K562 (cell line): Measurements from ENCODE around the gene RABGAP1. TPM values are rescaled to one million over a fixed set of nuclear protein-coding genes. Genes with fewer than 3 reads are reported as not detected.

ENCODE experiments used
- ATAC-seq: fragments of 200-7000 bp; cut with Tn5 transposase; 3 replicates; pipeline ENCODE4 v1.9.1; 2020; ENCODE audit warnings: moderate library complexity
- BruUV-seq: library from RNA; stranded (reverse); fragments of 400-500 nt; replicated peaks from 2 replicates; lab custom pipeline; 2021; lab: Mats Ljungman, UMichigan
- CTCF ChIA-PET: fragments of 300-600 bp; formaldehyde crosslinking; extraction: SDS; loops from one replicate; lab custom pipeline; 2021; ENCODE audit warnings: low intra/inter-chr PET ratio; lab: Yijun Ruan, JAX
- POLR2A ChIA-PET: fragments of 300-600, 350-650 bp; sonication (Branson Sonifier 250); formaldehyde crosslinking; extraction: SDS; loops from one replicate; lab custom pipeline; 2021; ENCODE audit warnings: antibody characterized with exemption, inconsistent platforms; lab: Yijun Ruan, JAX
- DNase-seq, 4 experiments: peaks; one replicate each; pipeline versions ENCODE4 v3.0.0 to v3.0.0-alpha.2; 2011 to 2018; ENCODE audit warnings: low spot score in 3 of 4, mixed read lengths in 3 of 4; ENCODE audit errors: extremely low read depth in 1 of 4
- FAIRE-seq: peaks from 2 replicates; lab custom pipeline; 2011; peaks lifted over from hg19 to GRCh38; lab: Jason Lieb, UNC
- H2AFZ ChIP-seq: 2 replicates; pipeline ENCODE4 v1.6.0; 2011; ENCODE audit warnings: low read depth, low read length, control low read depth, inconsistent platforms
- H3K27ac ChIP-seq: fragments of 200-600 bp; 3 replicates; pipeline ENCODE4 v1.8.0; 2011; ENCODE audit warnings: low read depth, mild to moderate bottlenecking, control low read depth, inconsistent platforms, low read length, moderate library complexity, mixed read lengths; ENCODE audit errors: extremely low read depth
- H3K27me3 ChIP-seq, 2 experiments: fragments of 300-600 bp in 1 of 2; 2 replicates in 1 of 2; 3 replicates in 1 of 2; pipeline versions ENCODE4 v1.6.0 to v1.8.0; 2011; ENCODE audit warnings: inconsistent platforms in 2 of 2, low read length in 2 of 2, mild to moderate bottlenecking in 1 of 2, mixed read lengths in 1 of 2, moderate library complexity in 1 of 2; ENCODE audit not compliant: control insufficient read depth in 2 of 2, insufficient read depth in 2 of 2
- H3K36me3 ChIP-seq: fragments of 300-600 bp; 3 replicates; pipeline ENCODE4 v1.8.0; 2011; ENCODE audit warnings: mild to moderate bottlenecking, low read length, inconsistent platforms; ENCODE audit not compliant: control insufficient read depth, insufficient read depth
- H3K4me1 ChIP-seq, 2 experiments: fragments of 200-600 bp in 1 of 2; replicated peaks in 1 of 2; 2 replicates in 1 of 2; 3 replicates in 1 of 2; pipeline versions ENCODE4 v1.5.1 to v1.8.0; 2011; ENCODE audit warnings: inconsistent platforms in 2 of 2, low read length in 2 of 2, mild to moderate bottlenecking in 1 of 2, mixed read lengths in 1 of 2, moderate library complexity in 1 of 2; ENCODE audit not compliant: control insufficient read depth in 2 of 2, insufficient read depth in 2 of 2
- H3K4me2 ChIP-seq: 2 replicates; pipeline ENCODE4 v1.6.1; 2011; ENCODE audit warnings: low read length, control low read depth, inconsistent platforms, mixed read lengths; ENCODE audit not compliant: insufficient read depth
- H3K4me3 ChIP-seq: fragments of 200-600 bp; sonication (generic), shearing (Covaris generic); 2 replicates; pipeline ENCODE4 v1.5.1; 2016; ENCODE audit warnings: control low read depth, inconsistent platforms
- H3K79me2 ChIP-seq: fragments of 200-600 bp; 3 replicates; pipeline ENCODE4 v1.8.0; 2011; ENCODE audit warnings: low read length, inconsistent platforms; ENCODE audit not compliant: control insufficient read depth, insufficient read depth
- H3K9ac ChIP-seq, 2 experiments: 2 replicates each; pipeline versions ENCODE4 v1.6.0 to v1.6.1; 2011; ENCODE audit warnings: low read depth in 2 of 2, low read length in 2 of 2, control low read depth in 1 of 2, inconsistent platforms in 1 of 2, mild to moderate bottlenecking in 1 of 2, mixed read lengths in 1 of 2; ENCODE audit not compliant: insufficient read depth in 1 of 2
- H3K9me1 ChIP-seq: one replicate; pipeline ENCODE4 v1.6.0; 2011; ENCODE audit warnings: inconsistent platforms, mild to moderate bottlenecking, low read length, moderate library complexity; ENCODE audit not compliant: control insufficient read depth, insufficient read depth
- H3K9me3 ChIP-seq: replicated peaks from 2 replicates; pipeline ENCODE4 v1.5.1; 2011; ENCODE audit warnings: low read depth, low read length, inconsistent platforms; ENCODE audit not compliant: control insufficient read depth, insufficient read depth
- H4K20me1 ChIP-seq: replicated peaks from 2 replicates; pipeline ENCODE4 v1.6.1; 2011; ENCODE audit warnings: low read length, inconsistent platforms, mixed read lengths; ENCODE audit not compliant: control insufficient read depth, insufficient read depth
- ADNP ChIP-seq: fragments of 200-800 bp; sonication (Bioruptor generic); IDR thresholded peaks from 2 replicates; pipeline ENCODE4 v1.6.1; 2016; ENCODE audit warnings: missing genetic modification characterization, missing compliant biosample characterization
- ATF3 ChIP-seq, 2 experiments: fragments of 450-650 bp in 1 of 2; sonication (generic) in 1 of 2; formaldehyde crosslinking in 1 of 2; IDR thresholded peaks in 1 of 2; conservative IDR thresholded peaks in 1 of 2; 2 replicates each; pipeline versions ENCODE4 v1.6.1 to v1.8.1; 2016 to 2023; ENCODE audit warnings: mild to moderate bottlenecking in 2 of 2, moderate library complexity in 2 of 2, inconsistent platforms in 1 of 2, missing genetic modification reagents in 1 of 2
- CEBPG ChIP-seq, 3 experiments: fragments of 200-800 bp in 1 of 3; sonication (Bioruptor generic) in 1 of 3; sonication (generic) in 1 of 3; formaldehyde crosslinking in 1 of 3; IDR thresholded peaks in 2 of 3; conservative IDR thresholded peaks in 1 of 3; 2 replicates each; pipeline versions ENCODE4 v1.6.1 to v1.8.0; 2016 to 2022; ENCODE audit warnings: missing compliant biosample characterization in 2 of 3, missing genetic modification characterization in 2 of 3, mild to moderate bottlenecking in 1 of 3, missing genetic modification reagents in 1 of 3
- E2F8 ChIP-seq: fragments of 450-650 bp; IDR thresholded peaks from 2 replicates; pipeline ENCODE4 v1.7.1; 2018; ENCODE audit warnings: mild to moderate bottlenecking, low read depth; ENCODE audit not compliant: partially characterized antibody
- ELF4 ChIP-seq: fragments of 450-650 bp; formaldehyde crosslinking; IDR thresholded peaks from 2 replicates; pipeline ENCODE4 v1.4.0; 2022; ENCODE audit warnings: missing genetic modification characterization
- IRF2 ChIP-seq: sonication (generic); formaldehyde crosslinking; IDR thresholded peaks from 2 replicates; pipeline ENCODE4 v1.8.1; 2022; ENCODE audit warnings: mild to moderate bottlenecking, missing genetic modification reagents
- MEIS2 ChIP-seq: fragments of 450-650 bp; IDR thresholded peaks from 2 replicates; pipeline ENCODE4 v1.6.1; 2014; ENCODE audit warnings: mild to moderate bottlenecking; ENCODE audit not compliant: partially characterized antibody
- PBX2 ChIP-seq, 2 experiments: IDR thresholded peaks in 1 of 2; conservative IDR thresholded peaks in 1 of 2; 2 replicates each; pipeline ENCODE4 v1.6.1; 2016; ENCODE audit warnings: low read depth in 2 of 2, mild to moderate bottlenecking in 1 of 2, missing compliant biosample characterization in 1 of 2, missing genetic modification characterization in 1 of 2, moderate library complexity in 1 of 2
- PCBP1 ChIP-seq: fragments of 200-400 bp; formaldehyde crosslinking; IDR thresholded peaks from 2 replicates; pipeline ENCODE4 v1.6.1; 2018; ENCODE audit warnings: mild to moderate bottlenecking, low read depth, low read length; ENCODE audit not compliant: poor library complexity, severe bottlenecking
- PHB ChIP-seq: fragments of 250-450 bp; sonication (Bioruptor Pico); IDR thresholded peaks from 2 replicates; pipeline ENCODE4 v1.5.0; 2021
- SAFB ChIP-seq: fragments of 200-400 bp; formaldehyde crosslinking; IDR thresholded peaks from 2 replicates; pipeline ENCODE4 v1.6.1; 2017; ENCODE audit warnings: low read depth, low read length, borderline replicate concordance
- SREBF1 ChIP-seq: fragments of 150-350 bp; IDR thresholded peaks from 2 replicates; pipeline ENCODE4 v1.6.1; 2014; ENCODE audit warnings: antibody characterized with exemption, low read depth, low read length, borderline replicate concordance
- TOE1 ChIP-seq, 2 experiments: fragments of 450-650 bp in 1 of 2; sonication (generic) in 1 of 2; formaldehyde crosslinking in 1 of 2; IDR thresholded peaks; 2 replicates each; pipeline versions ENCODE4 v1.7.1 to v1.8.0; 2016 to 2022; ENCODE audit warnings: borderline replicate concordance in 2 of 2, mild to moderate bottlenecking in 2 of 2, antibody characterized with exemption in 1 of 2, inconsistent platforms in 1 of 2, low read depth in 1 of 2, missing genetic modification reagents in 1 of 2, moderate library complexity in 1 of 2
- ZNF174 ChIP-seq: fragments of 250-450 bp; sonication (Bioruptor Pico); IDR thresholded peaks from 2 replicates; pipeline ENCODE4 v1.4.0; 2020; ENCODE audit warnings: mild to moderate bottlenecking
- WGBS: fragments of 100-300 bp; shearing (Covaris generic); methylation state at CpG from one replicate; pipeline ENCODE4 v1.1.6; 2016; ENCODE audit warnings: low coverage, mixed read lengths; ENCODE audit not compliant: insufficient coverage; ENCODE audit errors: missing lambda C conversion rate; 5-methylcytosine and 5-hydroxymethylcytosine counted together
- in situ Hi-C: fragments of 300-500 bp; cut with MboI; formaldehyde crosslinking; loops from 4 replicates; pipeline ENCODE4 v1.15.0; 2018; ENCODE audit warnings: inconsistent platforms, mixed read lengths
- intact Hi-C: fragments of 100-400 bp; cut with micrococcal nuclease; formaldehyde crosslinking; loops from 2 replicates; pipeline ENCODE4 v1.14.2; 2022
- polyA plus RNA-seq, 8 experiments: library from polyadenylated mRNA; depleted of rRNA in 4 of 8; stranded (reverse) in 5 of 8; unstranded in 3 of 8; fragments of >200 nt; fragmentation: Nextera tagmentation in 2 of 8; fragmentation: Illumina TruSeq in 1 of 8; extraction: Ambion mirVana in 2 of 8; extraction: Trizol in 1 of 8; gene quantifications; 2 replicates each; pipeline versions ENCODE4 v1.2.1 to v1.2.3, GENCODE V29; 2011 to 2014; ENCODE audit warnings: inconsistent platforms in 1 of 8, missing spikeins in 1 of 8
- total RNA-seq, 7 experiments: library from RNA; depleted of rRNA in 6 of 7; stranded (reverse); fragments of >200 nt in 6 of 7; fragmentation: Illumina TruSeq in 2 of 7; extraction: Trizol in 2 of 7; gene quantifications; 2 replicates each; pipeline versions ENCODE4 v1.2.1 to v1.2.3, GENCODE V29; 2011 to 2021; ENCODE audit warnings: low replicate concordance in 1 of 7

Gene RABGAP1
- total and polyA plus RNA-seq, 9 of the 15 experiments (the other 6 are each of a cell fraction or from before 2014, with no cell fraction given), result 1.5 to 22.7 (median 13.1) TPM

- Histone ChIP-seq H3K9me3 (no peaks in the 10 kb centered on the region), H3K4me2 (no peak overlapping the region), H2AFZ (no peak overlapping the region), H3K27me3 (no peaks in the 10 kb centered on the region), H3K9ac (no peak overlapping the region), H3K4me3 (no peak overlapping the region), H4K20me1 (no peaks in the 10 kb centered on the region), H3K27ac (no peak overlapping the region), H3K9me1 (peaks cover 2% of the 10 kb centered on the region), H3K36me3 (peaks cover 22% of the 10 kb centered on the region; the same call in 1 of the 3 replicates), H3K79me2 (peaks cover 10% of the 10 kb centered on the region; the same call in 1 of the 3 replicates), H3K4me1 (no peaks in the 10 kb centered on the region)
- CTCF ChIA-PET, result no interaction called here
- DNase-seq, result no peak
- in situ Hi-C loops, result no loop called here
- BruUV-seq, result no TSS peak
- 64% methylated on average over 3 of the region's 3 CpGs for WGBS
- intact Hi-C loops, result no loop called here
- POLR2A ChIA-PET, result interaction anchor here (0.7 to 1.9 kb wide), 2 partner anchors 11 to 849 kb away, joined by 3 to 10 read pairs; partner anchors contain the start of gene ZBTB6
- FAIRE-seq, result no peak
- ATAC-seq, result peak; percentile 54
- TF ChIP-seq ZNF174 (CRISPR knock-in tag) (no peak), PBX2 (CRISPR knock-in tag; IDR thresholded peaks at IDR 0.05; ENCODE audit: low read depth) (no peak), PBX2 (tag; conservative IDR thresholded peaks at IDR 0.05; ENCODE audit: low read depth) (peak; percentile 64), SREBF1 (no peak), PHB (CRISPR knock-in tag) (no peak), IRF2 (CRISPR knock-in tag) (no peak), PCBP1 (no peak), MEIS2 (peak; percentile 41), TOE1 (IDR thresholded peaks at IDR 0.05; ENCODE audit: borderline replicate concordance) (no peak), TOE1 (CRISPR knock-in tag; IDR thresholded peaks at IDR 0.05; ENCODE audit: borderline replicate concordance, low read depth) (no peak), ELF4 (CRISPR knock-in tag) (no peak), ADNP (no peak), E2F8 (no peak), SAFB (no peak), ATF3 (IDR thresholded peaks at IDR 0.05) (peak; percentile 64), ATF3 (CRISPR knock-in tag; conservative IDR thresholded peaks at IDR 0.05) (no peak), CEBPG (CRISPR knock-in tag; IDR thresholded peaks at IDR 0.05) (no peak), CEBPG (tag; conservative IDR thresholded peaks at IDR 0.05 in 1 of 2, IDR thresholded peaks at IDR 0.05 in 1 of 2) (peak in 1 of 2 experiments; percentile 73; a peak in 2 of 4 replicates)
Measured at GRCh38 chr9:122923947-122924346, 16.9 kb upstream of the RABGAP1 start.
